Fibroblast of skin of back (primary cell): ENCODE data around the gene EFCC1.
"Not testable (repeated sequence)": the region's sequence is repeated elsewhere in the genome, so short reads cannot be mapped to it uniquely, and the experiment has no call there.

Experiments used
- DNase-seq: peaks from one replicate; pipeline ENCODE4 v3.0.0-alpha.2; 2013

EFCC1 gene

DNA sequence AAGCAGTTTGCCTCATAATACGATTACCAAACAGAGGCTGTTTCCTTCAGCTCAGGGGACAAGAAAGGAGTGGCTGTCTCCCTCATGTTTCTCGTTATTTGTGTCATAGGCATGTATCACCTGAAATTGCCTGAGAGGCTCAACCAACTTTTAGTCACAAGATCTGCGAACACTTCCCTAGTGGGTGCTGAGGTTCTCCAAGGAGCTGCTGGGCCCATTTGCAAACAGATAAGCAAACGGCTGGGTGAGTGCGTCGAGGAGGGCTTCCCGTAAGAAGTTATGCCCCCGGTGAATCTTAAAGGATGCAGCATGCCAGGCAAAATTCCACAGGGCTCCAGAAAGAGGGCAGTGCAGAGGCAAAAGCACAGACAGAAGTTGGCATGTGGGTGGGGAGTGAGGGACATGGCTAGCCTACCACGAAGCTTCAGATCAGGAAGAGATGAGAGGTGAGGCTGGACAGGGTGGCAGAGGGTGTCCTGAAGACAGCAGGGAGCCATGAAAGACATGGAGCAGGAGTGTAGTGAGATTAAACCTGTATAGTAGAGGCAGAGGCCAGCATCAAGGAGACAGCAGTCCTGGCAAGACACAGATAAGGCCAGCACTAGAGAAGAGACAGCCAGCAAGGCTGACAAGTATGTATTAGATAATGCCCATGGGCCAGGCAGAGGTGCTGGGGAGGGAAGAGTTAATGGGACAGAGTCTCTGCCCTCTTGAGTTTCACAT lies 55.5 kb downstream of the EFCC1 start:
- no peak for DNase-seq

DNA sequence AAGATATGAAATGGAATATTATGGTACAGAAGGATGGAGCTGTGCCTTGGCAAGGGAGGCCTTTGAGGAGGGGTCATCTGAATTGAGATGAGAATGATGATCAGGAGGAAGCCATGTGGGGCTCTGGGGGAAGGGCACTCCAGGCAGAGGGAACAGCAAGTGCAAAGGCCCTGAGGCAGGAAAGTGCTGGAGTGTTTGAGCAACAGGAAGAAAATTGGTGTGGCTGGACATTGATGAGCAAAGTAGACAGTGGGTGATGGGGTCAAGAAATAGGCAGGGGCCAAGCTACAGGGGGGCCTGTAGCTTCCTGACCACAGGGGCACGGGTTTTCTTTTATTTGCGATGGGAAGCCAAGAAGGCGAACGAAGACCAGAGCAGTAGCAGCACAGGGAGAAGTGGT lies 56.1 kb downstream of the EFCC1 start:
- DNase-seq = no peak

DNA sequence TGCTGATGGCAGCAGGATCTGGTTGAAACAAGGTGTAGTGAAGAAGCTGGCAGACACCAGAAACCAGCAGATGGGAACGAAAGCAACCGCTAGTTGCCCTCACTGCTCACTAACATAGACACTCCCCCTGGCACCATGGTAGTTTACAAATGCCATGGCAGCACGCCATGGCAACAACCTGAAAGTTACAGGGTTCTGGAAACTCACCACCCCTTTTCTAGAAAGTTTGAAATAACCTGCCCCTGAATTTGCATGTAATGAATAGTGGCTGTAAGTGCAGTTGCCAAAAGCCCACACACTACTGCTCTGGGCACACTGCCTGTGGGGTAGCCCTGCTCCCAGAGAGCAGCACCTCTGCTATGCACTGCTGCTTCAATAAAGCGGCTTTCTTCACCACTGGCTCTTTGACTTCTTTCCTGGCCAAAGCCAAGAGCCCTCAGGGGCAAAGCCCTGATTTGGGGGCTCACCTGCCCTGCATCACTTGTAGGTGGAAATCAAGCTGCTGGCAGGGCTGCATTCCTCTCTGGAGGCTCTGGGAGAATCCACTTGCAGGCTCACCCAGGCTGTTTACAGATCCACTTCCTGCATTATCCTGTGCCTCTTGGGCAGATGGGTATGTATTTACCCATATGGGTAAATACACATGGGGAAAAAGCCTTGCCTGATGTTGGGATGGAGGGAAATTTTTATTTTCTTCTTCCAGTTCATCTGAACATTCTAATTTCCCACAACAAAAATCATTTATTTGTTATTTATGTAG lies 57.5 kb downstream of the EFCC1 start:
- no peak for DNase-seq

DNA sequence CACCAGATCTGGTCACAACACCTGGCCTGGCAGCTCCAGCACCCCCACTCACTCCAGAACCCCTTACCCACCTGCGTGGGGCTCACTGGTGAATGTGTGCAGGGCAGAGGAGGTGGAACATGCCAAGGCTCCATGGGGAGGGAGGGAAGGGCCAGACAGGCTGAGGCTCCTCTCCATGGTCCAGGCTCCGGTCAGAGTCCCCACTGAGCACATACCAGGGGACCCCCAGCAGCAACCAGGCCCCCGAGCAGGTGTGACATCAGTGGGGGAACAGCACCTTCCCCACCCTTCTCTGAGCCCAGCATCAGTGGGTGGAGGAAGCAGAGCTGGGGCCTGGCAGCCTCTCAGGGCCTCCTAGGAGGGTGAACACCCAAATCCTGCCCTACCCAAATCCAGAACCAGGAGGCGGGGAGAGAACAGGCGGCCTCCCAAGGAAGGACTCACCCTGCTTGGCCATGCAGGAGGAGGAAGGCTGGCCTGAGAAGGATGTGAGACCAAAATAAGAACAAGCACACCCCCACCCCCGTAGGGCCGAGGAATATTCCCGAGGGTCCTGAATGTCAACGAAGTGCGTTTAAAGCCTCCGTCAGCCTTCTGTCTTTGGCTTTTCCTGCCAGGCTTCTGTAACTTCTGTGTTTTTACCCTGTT lies 58.3 kb downstream of the EFCC1 start:
- no peak for DNase-seq

DNA sequence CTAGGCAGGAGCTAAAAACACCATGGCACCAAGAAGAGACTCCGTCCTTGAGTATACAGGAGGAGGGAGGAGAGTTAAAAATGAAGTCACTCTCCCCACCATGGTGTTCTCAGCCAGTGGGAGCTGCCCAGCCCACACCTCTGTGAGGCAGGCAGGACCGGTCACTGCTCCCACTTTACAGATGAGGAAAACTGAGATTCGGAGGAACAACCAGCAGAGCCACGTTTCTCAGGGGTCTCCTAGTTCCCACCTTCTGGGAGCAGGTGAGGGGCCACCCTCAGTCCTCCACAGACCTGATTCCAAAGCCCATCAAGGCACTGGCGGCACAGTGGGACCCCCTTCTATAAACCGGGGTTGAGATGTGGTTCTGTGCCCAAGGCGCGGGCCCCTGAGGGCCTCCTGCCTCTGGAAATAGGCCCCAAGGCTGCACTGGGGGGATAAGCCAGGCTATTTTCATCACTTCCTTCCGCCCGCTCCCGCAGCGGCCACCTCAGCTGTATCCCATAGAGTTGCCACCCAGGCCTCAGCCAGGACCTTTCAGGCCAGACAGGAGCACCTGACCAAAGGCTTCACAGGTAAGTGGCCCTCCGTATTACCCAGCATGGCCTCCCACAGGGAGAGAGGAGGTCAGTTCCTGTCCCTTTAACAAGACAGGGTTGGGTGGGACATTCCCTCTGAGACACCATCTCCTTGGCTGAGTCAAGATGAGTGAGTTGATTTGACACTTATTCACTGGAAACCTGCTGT lies 59.3 kb downstream of the EFCC1 start, which contains the start of gene GP9:
TSS of gene GP9 (plus strand) at position 504 of the 747 bp plus-strand sequence. CDS start 961 bp downstream, outside the sequence.
- DNase-seq = no peak

DNA sequence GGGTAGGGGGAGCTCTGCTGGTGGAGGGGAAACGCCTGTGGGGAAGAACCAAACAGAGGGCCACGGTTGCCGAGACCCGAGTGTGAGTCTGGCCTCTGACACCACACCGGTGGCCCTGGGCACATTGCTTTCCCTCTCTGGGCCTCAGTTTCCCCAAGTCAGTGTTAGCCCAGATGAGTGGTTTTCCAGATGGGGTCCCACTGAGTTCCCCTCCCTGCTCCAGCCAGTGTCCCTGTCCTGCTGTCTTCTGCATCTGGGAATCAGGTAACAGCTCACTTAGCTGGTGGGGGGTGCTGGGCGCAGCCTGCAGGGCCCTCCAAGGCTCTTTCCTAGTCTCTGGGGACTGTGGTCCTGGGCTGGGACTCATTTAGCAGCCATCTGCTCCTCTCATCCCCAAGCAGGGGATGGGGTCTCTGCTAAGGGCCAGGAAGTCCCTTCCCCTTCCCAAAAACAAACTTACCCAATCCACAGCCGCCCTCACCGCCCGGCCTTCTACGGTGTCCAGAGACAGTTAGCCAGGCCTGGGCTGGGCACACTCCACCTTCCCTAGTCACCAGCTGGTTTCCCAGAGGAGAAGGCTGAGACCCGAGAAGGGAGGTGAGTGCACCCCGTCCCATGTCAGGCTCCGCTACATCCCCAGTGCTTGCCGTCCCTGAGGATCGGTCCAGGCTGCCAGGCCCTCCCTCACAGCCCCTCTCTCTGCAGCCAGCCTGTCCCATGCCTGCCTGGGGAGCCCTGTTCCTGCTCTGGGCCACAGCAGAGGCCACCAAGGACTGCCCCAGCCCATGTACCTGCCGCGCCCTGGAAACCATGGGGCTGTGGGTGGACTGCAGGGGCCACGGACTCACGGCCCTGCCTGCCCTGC lies 60.2 kb downstream of the EFCC1 start:
- DNase-seq = no peak

DNA sequence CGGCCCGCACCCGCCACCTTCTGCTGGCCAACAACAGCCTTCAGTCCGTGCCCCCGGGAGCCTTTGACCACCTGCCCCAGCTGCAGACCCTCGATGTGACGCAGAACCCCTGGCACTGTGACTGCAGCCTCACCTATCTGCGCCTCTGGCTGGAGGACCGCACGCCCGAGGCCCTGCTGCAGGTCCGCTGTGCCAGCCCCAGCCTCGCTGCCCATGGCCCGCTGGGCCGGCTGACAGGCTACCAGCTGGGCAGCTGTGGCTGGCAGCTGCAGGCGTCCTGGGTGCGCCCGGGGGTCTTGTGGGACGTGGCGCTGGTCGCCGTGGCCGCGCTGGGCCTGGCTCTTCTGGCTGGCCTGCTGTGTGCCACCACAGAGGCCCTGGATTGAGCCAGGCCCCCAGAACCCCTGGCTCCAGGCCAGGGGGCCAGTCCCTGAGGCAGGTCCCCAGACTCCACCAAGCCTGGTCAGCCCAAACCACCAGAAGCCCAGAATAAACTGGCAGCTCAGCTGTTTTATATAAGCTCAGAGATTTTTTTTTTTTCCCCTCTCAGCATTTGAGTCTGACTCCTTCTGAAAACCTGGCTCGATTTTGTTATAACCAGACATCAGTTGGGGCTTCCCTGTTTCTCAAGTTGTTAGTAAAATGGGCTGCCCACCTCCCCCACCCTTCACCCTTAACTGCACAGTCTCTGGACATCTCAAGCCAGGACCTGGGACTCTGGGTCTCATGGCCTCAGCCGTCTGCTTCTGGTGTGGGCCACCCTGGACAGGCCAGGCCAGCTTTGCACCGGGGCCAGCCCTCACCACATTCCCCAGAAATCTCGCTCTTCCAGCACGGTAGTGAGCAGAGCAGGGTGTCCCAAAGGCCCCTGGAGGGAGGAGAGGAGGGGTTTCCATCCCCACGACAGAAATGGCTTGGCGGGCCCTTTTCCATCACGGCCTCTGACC lies 61.1 kb downstream of the EFCC1 start:
- no peak for DNase-seq

DNA sequence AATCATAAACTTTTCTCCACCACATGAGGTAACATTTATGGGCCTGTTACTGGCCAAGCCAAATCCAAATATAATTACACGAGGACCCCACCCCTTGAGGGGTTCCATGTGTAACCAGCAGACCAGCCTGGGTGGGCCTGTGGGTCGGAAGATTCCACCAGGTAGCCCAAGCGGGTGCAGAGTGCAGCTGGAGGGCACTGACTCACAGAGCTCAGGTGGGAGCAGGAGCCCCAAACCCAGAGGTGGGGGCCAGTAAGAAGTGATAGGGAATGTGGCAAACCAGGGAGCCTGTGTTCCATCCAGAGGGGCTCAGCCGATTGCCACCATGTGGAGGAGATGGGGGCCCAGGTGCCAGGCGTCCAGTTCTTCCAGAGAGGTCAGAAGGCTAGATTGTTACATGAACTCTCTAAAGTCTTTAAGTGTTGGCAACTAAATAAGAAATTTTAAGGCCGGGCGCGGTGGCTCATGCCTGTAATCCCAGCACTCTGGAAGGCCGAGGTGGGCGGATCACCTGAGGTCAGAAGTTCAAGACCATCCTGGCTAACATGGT lies 62.1 kb downstream of the EFCC1 start:
- no peak for DNase-seq

DNA sequence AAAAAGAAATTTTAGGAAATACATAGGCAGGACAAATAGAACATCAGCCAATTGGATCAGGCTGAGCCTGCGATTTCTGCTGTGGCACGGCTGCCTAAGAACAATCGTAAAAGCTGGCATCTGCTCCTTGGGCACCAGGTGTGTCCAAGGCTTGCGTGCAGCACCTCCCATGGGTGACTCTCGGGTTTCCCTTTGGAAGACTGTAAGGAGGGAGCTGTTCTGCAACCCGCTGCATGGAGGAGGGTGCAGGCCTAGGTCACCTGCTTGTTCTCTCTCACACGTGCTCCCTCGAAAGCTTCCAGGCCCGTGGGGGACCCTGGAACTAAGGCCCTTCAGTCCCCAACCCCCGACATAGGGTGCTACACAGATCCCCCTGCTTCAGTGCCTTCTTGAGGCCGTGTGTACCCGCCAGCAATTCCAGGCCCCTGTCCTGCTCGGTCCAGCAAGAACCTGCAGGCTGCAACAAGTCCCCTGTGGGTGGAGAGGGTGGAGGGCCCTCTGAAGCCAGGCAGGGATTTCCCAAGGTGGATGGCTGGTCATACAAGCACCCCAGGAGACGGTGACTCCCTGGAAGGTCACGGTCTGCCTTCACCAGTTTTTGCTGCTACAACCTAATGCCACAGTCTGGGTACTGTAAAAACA lies 62.9 kb downstream of the EFCC1 start:
- no peak for DNase-seq

DNA sequence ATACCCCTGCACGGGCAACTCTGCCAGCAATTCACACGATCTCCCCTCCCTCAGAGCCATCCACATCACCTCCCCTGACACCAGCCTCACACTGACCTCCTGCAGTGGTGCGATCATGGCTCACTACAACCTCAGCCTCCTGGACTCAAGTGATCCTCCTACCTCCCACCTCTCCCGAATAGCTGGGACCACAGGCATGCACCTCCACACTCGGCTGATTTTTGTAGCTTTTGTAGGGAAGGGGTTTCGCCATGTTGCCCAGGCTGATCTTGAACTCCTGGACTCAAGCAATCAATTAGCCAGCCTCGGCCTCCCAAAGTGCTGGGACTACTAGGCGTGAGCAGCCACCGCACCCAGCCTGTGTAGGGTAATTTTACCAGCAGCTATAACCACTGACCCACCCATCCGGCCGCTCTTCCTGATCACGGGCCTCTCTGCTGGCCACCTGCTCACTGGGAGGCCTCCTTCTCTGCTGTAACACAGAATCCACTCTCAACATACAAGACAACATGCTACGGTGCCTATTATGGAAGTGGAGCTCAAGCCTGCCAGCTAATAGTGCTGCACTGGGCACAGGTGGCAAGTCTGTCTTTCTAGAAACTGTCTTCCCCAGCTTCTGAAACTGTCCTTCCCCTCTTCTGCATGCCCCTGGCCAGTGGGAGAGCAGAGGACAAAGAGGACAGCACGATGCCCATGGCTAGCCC lies 64.1 kb downstream of the EFCC1 start:
- no peak for DNase-seq

DNA sequence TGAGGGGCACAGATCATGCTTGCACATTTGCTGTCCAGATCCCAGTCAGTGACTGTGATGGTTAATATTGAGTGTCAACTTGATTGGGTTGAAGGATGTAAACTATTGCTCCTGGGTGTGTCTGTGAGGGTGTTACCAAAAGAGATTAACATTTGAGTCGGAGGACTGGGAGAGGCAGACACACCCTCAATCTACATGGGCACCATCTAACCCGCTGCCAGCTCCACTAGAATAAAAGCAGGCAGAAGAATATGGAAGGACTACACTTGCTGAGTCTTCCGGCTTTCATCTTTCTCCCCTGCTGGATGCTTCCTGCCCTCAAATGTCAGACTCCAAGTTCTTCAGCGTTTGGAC lies 64.6 kb downstream of the EFCC1 start:
- DNase-seq = no peak

DNA sequence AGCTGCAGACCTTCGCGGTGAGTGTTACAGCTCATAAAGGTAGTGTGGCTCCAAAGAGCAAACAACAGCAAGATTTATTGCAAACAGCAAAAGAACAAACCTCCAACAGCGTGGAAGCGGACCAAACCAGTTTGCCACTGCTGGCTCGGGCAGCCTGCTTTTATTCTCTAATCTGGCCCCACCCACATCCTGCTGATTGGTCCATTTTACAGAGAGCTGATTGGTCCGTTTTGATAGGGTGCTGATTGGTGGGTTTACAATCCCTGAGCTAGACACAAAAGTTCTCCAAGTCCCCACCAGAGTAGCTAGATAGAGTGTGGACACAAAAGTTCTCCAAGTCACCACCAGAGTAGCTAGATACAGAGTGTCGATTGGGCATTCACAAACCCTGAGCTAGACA lies 66.6 kb downstream of the EFCC1 start:
- not testable (repeated sequence) for DNase-seq

DNA sequence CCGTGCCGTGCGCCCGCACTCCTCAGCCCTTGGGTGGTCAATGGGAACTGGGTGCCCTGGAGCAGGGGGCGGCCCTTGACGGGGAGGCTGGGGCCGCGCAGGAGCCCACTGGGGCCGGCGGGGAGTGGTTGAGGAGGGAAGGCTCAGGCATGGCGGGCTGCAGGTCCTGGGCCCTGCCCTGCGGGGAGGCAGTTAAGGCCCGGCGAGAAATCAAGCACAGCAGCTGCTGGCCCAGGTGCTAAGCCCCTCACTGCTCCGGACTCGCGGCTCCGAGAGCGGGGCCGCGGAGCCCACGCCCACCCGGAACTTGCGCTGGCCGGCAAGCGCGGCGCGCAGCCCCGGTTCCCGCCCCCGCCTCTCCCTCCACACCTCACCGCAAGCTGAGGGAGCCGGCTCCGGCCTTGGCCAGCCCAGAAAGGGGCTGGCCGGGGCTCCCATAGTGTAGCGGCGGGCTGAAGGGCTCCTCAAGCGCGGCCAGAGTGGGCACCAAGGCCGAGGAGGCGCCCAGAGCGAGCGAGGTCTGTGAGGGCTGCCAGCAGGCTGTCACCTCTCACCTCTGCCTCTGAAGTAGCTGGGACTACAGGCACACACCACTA lies 67.3 kb downstream of the EFCC1 start:
- no peak for DNase-seq

DNA sequence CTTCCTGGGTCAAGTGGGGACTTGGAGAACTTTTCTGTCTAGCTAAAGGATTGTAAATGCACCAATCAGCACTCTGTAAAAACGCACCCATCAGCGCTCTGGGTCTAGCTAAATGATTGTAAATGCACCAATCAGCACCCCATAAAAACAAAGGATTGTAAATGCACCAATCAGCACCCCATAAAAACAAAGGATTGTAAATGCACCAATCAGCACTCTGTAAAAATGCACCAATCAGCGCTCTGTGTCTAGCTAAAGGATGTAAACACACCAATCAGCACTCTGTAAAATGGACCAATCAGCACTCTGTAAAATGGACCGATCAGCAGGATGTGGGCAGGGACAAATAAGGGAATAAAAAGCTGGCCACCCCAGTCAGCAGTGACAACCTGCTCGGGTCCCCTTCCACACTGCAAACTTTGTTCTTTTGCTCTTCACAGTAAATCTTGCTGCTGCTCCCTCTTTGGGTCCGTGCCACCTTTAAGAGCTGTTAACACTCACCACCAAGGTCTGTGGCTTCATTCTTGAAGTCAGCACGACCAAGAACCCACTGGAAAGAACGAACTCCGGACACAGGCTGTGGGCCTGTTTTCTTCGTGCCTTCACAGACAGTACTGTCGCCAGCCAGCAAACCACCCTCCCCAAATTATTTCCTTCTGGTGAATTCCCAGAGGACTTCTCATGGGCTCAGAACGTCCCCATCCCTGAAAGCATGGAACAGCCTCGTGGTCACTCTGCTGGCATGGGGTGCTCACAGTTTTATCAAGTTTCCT lies 68.4 kb downstream of the EFCC1 start:
- not testable (repeated sequence) for DNase-seq

DNA sequence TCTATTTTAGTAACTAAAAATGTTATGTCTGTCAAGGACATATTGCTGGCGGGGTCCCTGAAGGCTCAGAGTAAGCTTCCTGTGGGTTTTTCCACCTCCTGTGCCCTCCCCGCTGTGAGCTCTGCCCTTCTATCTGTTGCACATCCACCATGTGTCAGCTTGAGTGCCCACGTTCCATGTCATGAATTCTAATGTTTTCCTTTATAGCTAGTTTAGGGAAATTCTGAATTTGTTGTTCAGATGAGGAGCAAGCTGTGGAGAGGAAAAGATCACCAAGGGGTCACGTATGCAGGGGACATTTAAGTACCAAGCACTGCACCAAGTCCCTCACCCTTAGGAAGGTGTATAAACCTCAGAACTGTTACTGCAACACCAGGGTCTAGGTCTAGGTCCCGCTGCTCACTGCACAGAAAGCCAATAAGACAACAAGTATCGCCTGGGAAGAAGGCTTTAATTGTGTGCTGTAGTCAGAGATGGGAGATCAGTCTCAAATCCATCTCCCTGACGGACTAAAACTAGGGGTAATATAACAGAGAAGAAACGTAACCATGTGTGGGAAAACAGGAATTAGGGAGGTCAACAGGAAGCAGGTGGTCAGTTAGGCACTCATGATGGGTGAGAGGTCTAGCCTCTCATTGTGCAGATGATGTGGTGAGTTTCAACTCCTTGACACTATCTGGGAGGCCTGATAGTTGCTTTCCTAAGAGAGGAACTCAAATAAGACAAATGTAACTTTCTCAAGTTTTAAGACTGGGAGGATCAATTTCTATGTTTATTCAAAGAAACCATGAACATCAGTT lies 69.2 kb downstream of the EFCC1 start:
- DNase-seq = no peak

DNA sequence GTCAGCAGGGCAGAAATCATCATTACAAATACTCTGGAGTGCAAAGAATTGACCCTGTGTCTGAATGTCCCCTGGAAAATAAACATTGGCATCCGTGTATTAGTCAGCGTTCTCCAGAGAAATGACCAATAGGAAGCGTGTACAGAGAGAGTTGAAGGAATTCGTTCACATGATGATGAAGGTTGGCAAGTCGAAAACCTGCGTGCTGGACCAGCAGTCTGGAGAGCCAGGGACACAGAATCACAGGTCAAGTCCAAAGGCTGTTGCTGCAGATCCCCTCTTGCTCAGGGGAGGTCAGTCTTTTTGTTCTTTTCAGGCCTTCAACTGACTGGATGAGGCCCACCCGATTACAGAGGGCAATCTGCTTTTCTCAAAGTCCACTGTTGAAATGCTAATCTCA lies 76.1 kb downstream of the EFCC1 start:
- DNase-seq = peak; percentile 8

DNA sequence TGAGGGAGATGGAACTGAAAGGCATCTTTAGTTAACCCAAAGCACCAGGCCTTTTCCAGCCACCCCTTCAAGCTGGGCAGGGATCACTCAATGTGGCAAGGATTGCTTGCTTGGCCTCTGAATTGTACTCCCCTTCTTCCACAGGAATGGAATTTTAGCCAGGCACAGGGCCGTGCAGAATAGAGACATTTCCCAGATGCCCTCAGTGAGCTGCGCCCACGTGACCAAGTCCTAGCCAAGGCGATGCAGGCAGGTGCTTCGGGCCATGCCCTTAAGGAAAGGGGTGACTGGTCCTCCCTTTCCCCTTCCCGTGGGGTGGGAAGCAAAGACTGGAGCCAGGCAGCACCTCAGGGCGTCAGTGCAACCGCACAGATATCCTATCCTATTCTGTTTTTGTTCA lies 77.4 kb downstream of the EFCC1 start:
- DNase-seq = no peak
